HG03135 (cell line): ENCODE data around the gene MRPS27.
A peak's percentile ranks its signal among the peaks of the same experiment; 100 is the strongest.
"Not testable (repeated sequence)": the region's sequence is repeated elsewhere in the genome, so short reads cannot be mapped to it uniquely, and the experiment has no call there.

Experiments used
- ATAC-seq: cut with Tn5 transposase; IDR thresholded peaks from one replicate; pipeline ENCODE4 v1.9.1; 2021; ENCODE audit warnings: mild to moderate bottlenecking, moderate library complexity; ENCODE audit not compliant: unreplicated experiment

MRPS27 gene

GRCh38 chr5:72326306-72326649 lies 6.2 kb upstream of the MRPS27 start:
- ATAC-seq = no peak

GRCh38 chr5:72325566-72326305 lies 5.7 kb upstream of the MRPS27 start:
- ATAC-seq = no peak

GRCh38 chr5:72324189-72324825 lies 4.3 kb upstream of the MRPS27 start:
- ATAC-seq = no peak

DNA sequence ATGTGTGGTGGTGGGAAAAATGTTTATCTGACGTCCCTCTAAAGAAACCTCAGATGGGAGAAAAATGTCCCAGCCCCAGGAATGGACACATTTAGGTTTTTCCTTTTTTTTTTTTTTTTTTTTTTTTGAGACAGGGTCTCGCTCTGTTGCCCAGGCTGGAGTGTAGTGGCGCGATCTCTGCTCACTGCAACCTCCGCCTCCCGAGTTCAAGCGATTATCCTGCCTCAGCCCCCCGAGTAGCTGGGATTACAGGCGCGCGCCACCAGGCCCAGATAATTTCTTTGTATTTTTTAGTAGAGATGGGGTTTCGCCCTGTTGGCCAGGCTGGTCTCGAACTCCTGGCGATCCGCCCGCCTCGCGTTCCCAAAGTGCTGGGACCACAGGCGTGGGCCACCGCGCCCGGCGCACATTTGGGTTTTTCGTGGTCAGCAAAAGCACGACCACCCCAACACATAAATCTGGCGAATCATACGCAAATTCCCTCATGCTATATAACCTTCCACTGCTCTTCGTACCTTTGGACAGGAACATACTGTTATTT lies 535 bp downstream of the MRPS27 start:
- ATAC-seq = not testable (repeated sequence)

- ATAC-seq = no peak
These were observed 5.4 kb downstream of the MRPS27 start for GRCh38 chr5:72314571-72315172.

GRCh38 chr5:72313141-72313540 lies 6.9 kb downstream of the MRPS27 start:
- ATAC-seq = no peak

- ATAC-seq = no peak
These were observed 11.2 kb downstream of the MRPS27 start for GRCh38 chr5:72308853-72309191.

GRCh38 chr5:72307968-72308852 lies 11.8 kb downstream of the MRPS27 start:
- ATAC-seq = peak; percentile 95

GRCh38 chr5:72307573-72307967 lies 12.5 kb downstream of the MRPS27 start:
- no peak for ATAC-seq

DNA sequence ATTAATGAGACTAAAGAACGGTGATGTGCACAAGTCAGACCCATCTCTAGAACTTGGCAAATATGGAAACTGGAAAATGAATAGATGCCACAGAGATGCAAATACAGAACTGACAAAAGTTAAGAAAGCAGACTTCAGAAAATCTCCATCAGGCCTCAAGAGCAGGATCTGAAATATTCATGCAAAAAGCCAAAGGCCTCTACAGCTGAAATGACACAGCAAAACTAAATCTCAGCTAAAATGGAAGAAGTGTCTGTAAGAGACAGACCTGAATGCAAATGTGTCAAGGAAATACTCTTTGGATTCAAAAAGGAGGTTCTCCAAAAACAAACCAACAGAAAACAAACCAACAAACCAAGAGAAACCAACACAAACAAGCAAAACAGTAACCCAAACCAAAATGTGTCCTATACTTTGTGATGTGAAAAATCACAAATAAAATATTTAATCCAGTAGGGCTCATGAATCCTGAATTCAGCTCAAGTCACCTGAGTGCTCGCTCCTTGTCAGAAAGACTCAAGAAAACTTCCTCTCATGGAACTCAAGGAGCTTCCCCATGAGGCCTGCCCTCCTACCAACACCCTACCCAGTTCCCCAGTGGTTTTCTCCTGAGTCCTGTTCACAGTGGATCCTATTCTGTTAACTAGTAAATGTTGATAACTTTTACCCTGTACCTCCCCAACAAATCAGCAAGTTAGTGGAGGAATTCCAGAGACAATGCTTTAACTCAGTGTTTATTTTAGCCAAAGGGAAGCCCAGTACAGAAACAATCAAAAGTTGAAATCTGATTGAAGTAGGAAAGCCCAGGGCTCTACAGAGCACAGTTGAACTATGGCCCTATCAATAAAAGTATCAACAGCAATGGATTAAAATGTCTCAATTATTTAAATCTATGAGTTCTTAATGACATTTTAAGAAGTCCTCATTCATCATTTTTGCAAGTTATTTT lies 14.6 kb downstream of the MRPS27 start:
- ATAC-seq = no peak

DNA sequence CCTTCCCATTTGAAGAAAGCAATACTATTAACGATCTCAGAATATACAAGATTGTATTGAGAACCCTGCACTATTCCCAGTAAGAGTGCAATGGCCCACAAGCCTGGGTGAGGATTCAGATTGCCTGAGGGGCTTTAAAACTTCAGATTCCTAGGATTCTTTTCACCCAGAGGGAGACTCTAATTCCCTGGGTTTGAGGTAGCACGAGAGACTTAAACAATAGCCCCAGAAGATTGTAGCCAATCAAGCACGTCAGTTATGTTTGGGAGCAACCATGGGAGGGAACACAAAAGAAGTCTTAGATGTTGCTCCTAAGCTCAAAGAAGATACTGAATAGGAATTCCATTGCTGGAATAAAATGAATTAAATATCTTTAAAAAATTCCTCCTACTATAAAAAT lies 17.9 kb downstream of the MRPS27 start:
- no peak for ATAC-seq

- peak; percentile 58 for ATAC-seq
These were observed 18.5 kb downstream of the MRPS27 start for GRCh38 chr5:72301557-72301956.

- ATAC-seq = no peak
These were observed 19.3 kb downstream of the MRPS27 start for GRCh38 chr5:72300590-72301339.

GRCh38 chr5:72298711-72299110 lies 21.3 kb downstream of the MRPS27 start:
- ATAC-seq = no peak

GRCh38 chr5:72298136-72298535 lies 21.9 kb downstream of the MRPS27 start:
- ATAC-seq = not testable (repeated sequence)

DNA sequence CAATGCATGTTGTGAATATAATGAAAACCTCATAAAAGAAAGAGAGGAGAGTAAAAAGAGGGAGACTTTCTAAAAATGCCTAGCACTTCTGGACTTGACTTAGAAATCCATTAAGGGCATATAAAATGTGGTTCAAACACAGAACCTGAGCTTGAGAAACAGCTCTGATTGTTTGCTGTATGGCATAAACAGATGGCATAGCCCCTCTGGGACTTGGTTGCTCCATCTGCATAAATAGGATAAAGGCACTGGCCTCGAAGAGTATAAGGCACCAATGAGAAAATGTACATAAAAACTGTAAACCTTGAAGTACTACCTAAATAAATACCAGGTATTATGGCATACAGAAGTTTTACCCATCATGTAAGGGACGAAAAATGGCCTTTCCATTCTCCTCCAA lies 23.8 kb downstream of the MRPS27 start:
- ATAC-seq = no peak

DNA sequence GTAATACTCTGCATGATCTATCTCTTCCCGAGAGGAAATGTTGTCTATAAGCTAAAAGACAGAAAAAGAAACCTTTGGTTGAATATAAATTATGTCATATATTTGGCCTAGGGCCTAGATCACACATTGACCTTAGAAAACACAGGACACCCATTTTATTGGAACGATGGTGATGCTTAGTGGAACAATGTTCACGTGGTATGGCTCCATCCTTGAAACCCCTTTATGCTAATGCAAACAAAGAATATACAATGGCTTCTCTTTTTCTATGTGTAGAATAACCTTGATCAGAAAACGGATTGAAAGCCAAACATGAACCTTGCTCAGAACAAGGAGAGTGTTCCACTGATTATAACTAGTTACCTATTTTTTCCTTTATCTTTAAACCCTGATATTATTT lies 24.5 kb downstream of the MRPS27 start:
- no peak for ATAC-seq

DNA sequence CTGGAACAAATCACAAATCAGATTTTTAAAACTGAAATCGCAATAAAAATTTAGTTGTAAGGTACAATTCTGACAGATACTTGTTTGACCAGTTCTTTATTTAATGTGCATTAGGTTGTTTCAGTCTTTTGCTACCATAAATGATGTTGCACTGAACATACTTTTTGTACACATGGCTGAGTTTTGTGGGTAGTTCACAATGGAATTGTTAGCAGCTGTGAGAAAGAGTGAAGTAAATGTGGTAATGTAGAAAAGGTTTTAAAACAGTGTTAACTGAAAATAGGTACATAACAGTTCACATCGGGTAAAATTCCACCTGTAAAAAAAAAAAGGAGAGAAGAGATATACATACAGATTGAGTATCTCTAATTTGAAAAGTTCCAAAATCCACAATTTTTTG lies 25.6 kb downstream of the MRPS27 start:
- no peak for ATAC-seq

- ATAC-seq = no peak
These were observed 26.5 kb downstream of the MRPS27 start for GRCh38 chr5:72293495-72294055.
